ENCODE results near the gene NDUFV2.
"Not testable (repeated sequence)": the region's sequence is repeated elsewhere in the genome, so short reads cannot be mapped to it uniquely, and the experiment has no call there.

NDUFV2 gene

GRCh38 chr18:9140381-9140780, 37.9 kb downstream of the NDUFV2 start:
- Histone ChIP-seq H3K9me3 (ENCODE audit: control insufficient read depth, low read depth, low read length) (no peaks in the 10 kb centered on the region), H3K36me3 (ENCODE audit: control insufficient read depth, low read depth, low read length) (no peaks in the 10 kb centered on the region), H3K4me3 (ENCODE audit: low read length) (no peak overlapping the region), H3K27me3 (ENCODE audit: control insufficient read depth, insufficient read depth, low read length) (no peaks in the 10 kb centered on the region), H3K9ac (ENCODE audit: low read length) (no peak overlapping the region), H3K4me1 (ENCODE audit: control insufficient read depth, low read depth, low read length) (peaks cover 3% of the 10 kb centered on the region), H3K27ac (ENCODE audit: low read length) (no peak overlapping the region)

- no peaks in the 10 kb centered on the region for H3K9me3 ChIP-seq (ENCODE audit: control insufficient read depth, low read depth, low read length)
- no peaks in the 10 kb centered on the region for H3K4me1 ChIP-seq (ENCODE audit: control insufficient read depth, low read depth, low read length)
- H3K4me3 ChIP-seq (ENCODE audit: low read length), result no peak overlapping the region
- H3K27me3 ChIP-seq (ENCODE audit: control insufficient read depth, insufficient read depth, low read length), result no peaks in the 10 kb centered on the region
- H3K36me3 ChIP-seq (ENCODE audit: control insufficient read depth, low read depth, low read length), result no peaks in the 10 kb centered on the region
- H3K27ac ChIP-seq (ENCODE audit: low read length), result no peak overlapping the region
- H3K9ac ChIP-seq (ENCODE audit: low read length), result no peak overlapping the region
Measured at GRCh38 chr18:9140984-9141383, 38.5 kb downstream of the NDUFV2 start.

- no peaks in the 10 kb centered on the region for H3K36me3 ChIP-seq (ENCODE audit: control insufficient read depth, low read depth, low read length)
- H3K27ac ChIP-seq (ENCODE audit: low read length), result no peak overlapping the region
- H3K27me3 ChIP-seq (ENCODE audit: control insufficient read depth, insufficient read depth, low read length), result no peaks in the 10 kb centered on the region
- H3K9me3 ChIP-seq (ENCODE audit: control insufficient read depth, low read depth, low read length), result no peaks in the 10 kb centered on the region
- no peak overlapping the region for H3K9ac ChIP-seq (ENCODE audit: low read length)
- no peaks in the 10 kb centered on the region for H3K4me1 ChIP-seq (ENCODE audit: control insufficient read depth, low read depth, low read length)
- H3K4me3 ChIP-seq (ENCODE audit: low read length), result no peak overlapping the region
Measured at GRCh38 chr18:9146224-9146623, 43.7 kb downstream of the NDUFV2 start.

GRCh38 chr18:9147440-9148202, 45.1 kb downstream of the NDUFV2 start:
- Histone ChIP-seq H3K27ac (ENCODE audit: low read length) (no peak overlapping the region), H3K9me3 (ENCODE audit: control insufficient read depth, low read depth, low read length) (no peaks in the 10 kb centered on the region), H3K27me3 (ENCODE audit: control insufficient read depth, insufficient read depth, low read length) (no peaks in the 10 kb centered on the region), H3K9ac (ENCODE audit: low read length) (no peak overlapping the region), H3K4me3 (ENCODE audit: low read length) (no peak overlapping the region), H3K36me3 (ENCODE audit: control insufficient read depth, low read depth, low read length) (no peaks in the 10 kb centered on the region), H3K4me1 (ENCODE audit: control insufficient read depth, low read depth, low read length) (no peaks in the 10 kb centered on the region)

GRCh38 chr18:9148203-9148552, 45.7 kb downstream of the NDUFV2 start:
- H3K9me3 ChIP-seq (ENCODE audit: control insufficient read depth, low read depth, low read length), result no peaks in the 10 kb centered on the region
- no peaks in the 10 kb centered on the region for H3K36me3 ChIP-seq (ENCODE audit: control insufficient read depth, low read depth, low read length)
- no peaks in the 10 kb centered on the region for H3K4me1 ChIP-seq (ENCODE audit: control insufficient read depth, low read depth, low read length)
- H3K27ac ChIP-seq (ENCODE audit: low read length), result no peak overlapping the region
- no peak overlapping the region for H3K4me3 ChIP-seq (ENCODE audit: low read length)
- H3K27me3 ChIP-seq (ENCODE audit: control insufficient read depth, insufficient read depth, low read length), result no peaks in the 10 kb centered on the region
- H3K9ac ChIP-seq (ENCODE audit: low read length), result no peak overlapping the region

GRCh38 chr18:9150121-9150520, 47.6 kb downstream of the NDUFV2 start:
- Histone ChIP-seq H3K36me3 (ENCODE audit: control insufficient read depth, low read depth, low read length) (no peaks in the 10 kb centered on the region), H3K27me3 (ENCODE audit: control insufficient read depth, insufficient read depth, low read length) (no peaks in the 10 kb centered on the region), H3K9ac (ENCODE audit: low read length) (no peak overlapping the region), H3K9me3 (ENCODE audit: control insufficient read depth, low read depth, low read length) (no peaks in the 10 kb centered on the region), H3K27ac (ENCODE audit: low read length) (no peak overlapping the region), H3K4me1 (ENCODE audit: control insufficient read depth, low read depth, low read length) (no peaks in the 10 kb centered on the region), H3K4me3 (ENCODE audit: low read length) (no peak overlapping the region)

GRCh38 chr18:9153256-9153655, 50.8 kb downstream of the NDUFV2 start:
- Histone ChIP-seq H3K4me3 (ENCODE audit: low read length) (no peak overlapping the region), H3K36me3 (ENCODE audit: control insufficient read depth, low read depth, low read length) (no peaks in the 10 kb centered on the region), H3K27ac (ENCODE audit: low read length) (no peak overlapping the region), H3K27me3 (ENCODE audit: control insufficient read depth, insufficient read depth, low read length) (no peaks in the 10 kb centered on the region), H3K9me3 (ENCODE audit: control insufficient read depth, low read depth, low read length) (no peaks in the 10 kb centered on the region), H3K9ac (ENCODE audit: low read length) (no peak overlapping the region), H3K4me1 (ENCODE audit: control insufficient read depth, low read depth, low read length) (no peaks in the 10 kb centered on the region)

- no peaks in the 10 kb centered on the region for H3K9me3 ChIP-seq (ENCODE audit: control insufficient read depth, low read depth, low read length)
- H3K9ac ChIP-seq (ENCODE audit: low read length), result no peak overlapping the region
- no peaks in the 10 kb centered on the region for H3K27me3 ChIP-seq (ENCODE audit: control insufficient read depth, insufficient read depth, low read length)
- no peak overlapping the region for H3K4me3 ChIP-seq (ENCODE audit: low read length)
- no peak overlapping the region for H3K27ac ChIP-seq (ENCODE audit: low read length)
- H3K36me3 ChIP-seq (ENCODE audit: control insufficient read depth, low read depth, low read length), result no peaks in the 10 kb centered on the region
- H3K4me1 ChIP-seq (ENCODE audit: control insufficient read depth, low read depth, low read length), result no peaks in the 10 kb centered on the region
Measured at GRCh38 chr18:9156604-9157249, 54.2 kb downstream of the NDUFV2 start.

GRCh38 chr18:9157806-9158205, 55.3 kb downstream of the NDUFV2 start:
- no peak overlapping the region for H3K9ac ChIP-seq (ENCODE audit: low read length)

GRCh38 chr18:9160014-9160413, 57.5 kb downstream of the NDUFV2 start:
- no peak overlapping the region for H3K4me3 ChIP-seq (ENCODE audit: low read length)
- H3K9ac ChIP-seq (ENCODE audit: low read length), result no peak overlapping the region

More at GRCh38 chr18:9157806-9158205, 55.3 kb downstream of the NDUFV2 start:
- H3K27ac ChIP-seq (ENCODE audit: low read length), result no peak overlapping the region
- no peak overlapping the region for H3K4me3 ChIP-seq (ENCODE audit: low read length)
- no peaks in the 10 kb centered on the region for H3K36me3 ChIP-seq (ENCODE audit: control insufficient read depth, low read depth, low read length)
- no peaks in the 10 kb centered on the region for H3K9me3 ChIP-seq (ENCODE audit: control insufficient read depth, low read depth, low read length)
- H3K4me1 ChIP-seq (ENCODE audit: control insufficient read depth, low read depth, low read length), result no peaks in the 10 kb centered on the region
- H3K27me3 ChIP-seq (ENCODE audit: control insufficient read depth, insufficient read depth, low read length), result no peaks in the 10 kb centered on the region

GRCh38 chr18:9162663-9163062, 60.2 kb downstream of the NDUFV2 start:
- H3K9me3 ChIP-seq (ENCODE audit: control insufficient read depth, low read depth, low read length); H3K27ac ChIP-seq (ENCODE audit: low read length); H3K4me1 ChIP-seq (ENCODE audit: control insufficient read depth, low read depth, low read length); H3K9ac ChIP-seq (ENCODE audit: low read length); H3K4me3 ChIP-seq (ENCODE audit: low read length); H3K36me3 ChIP-seq (ENCODE audit: control insufficient read depth, low read depth, low read length); H3K27me3 ChIP-seq (ENCODE audit: control insufficient read depth, insufficient read depth, low read length): not testable (repeated sequence)

More at GRCh38 chr18:9160014-9160413, 57.5 kb downstream of the NDUFV2 start:
- no peaks in the 10 kb centered on the region for H3K9me3 ChIP-seq (ENCODE audit: control insufficient read depth, low read depth, low read length)
- H3K27me3 ChIP-seq (ENCODE audit: control insufficient read depth, insufficient read depth, low read length), result no peaks in the 10 kb centered on the region
- no peaks in the 10 kb centered on the region for H3K36me3 ChIP-seq (ENCODE audit: control insufficient read depth, low read depth, low read length)
- no peaks in the 10 kb centered on the region for H3K4me1 ChIP-seq (ENCODE audit: control insufficient read depth, low read depth, low read length)
- no peak overlapping the region for H3K27ac ChIP-seq (ENCODE audit: low read length)

GRCh38 chr18:9164149-9164548, 61.6 kb downstream of the NDUFV2 start:
- not testable (repeated sequence) for H3K4me1 ChIP-seq (ENCODE audit: control insufficient read depth, low read depth, low read length); H3K4me3 ChIP-seq (ENCODE audit: low read length); H3K9ac ChIP-seq (ENCODE audit: low read length); H3K36me3 ChIP-seq (ENCODE audit: control insufficient read depth, low read depth, low read length); H3K27ac ChIP-seq (ENCODE audit: low read length); H3K9me3 ChIP-seq (ENCODE audit: control insufficient read depth, low read depth, low read length); H3K27me3 ChIP-seq (ENCODE audit: control insufficient read depth, insufficient read depth, low read length)

Data from iPS-18a (cell line).